GM12878 (cell line): ENCODE measurements around the gene ADAM15.

Experiments used
- ATF2 ChIP-seq: IDR thresholded peaks from 2 replicates; pipeline ENCODE4 v1.6.1; 2012; ENCODE audit warnings: low read length, inconsistent platforms
- ATF3 ChIP-seq: IDR thresholded peaks from 2 replicates; pipeline ENCODE4 v1.6.1; 2011; ENCODE audit warnings: low read depth, mild to moderate bottlenecking, low read length, moderate library complexity, borderline replicate concordance; ENCODE audit errors: extremely low read depth
- BHLHE40 ChIP-seq, 2 experiments: fragments of 450-650 bp in 1 of 2; IDR thresholded peaks; 2 replicates each; pipeline ENCODE4 v1.6.1; 2011 to 2017; ENCODE audit warnings: low read depth in 2 of 2, borderline replicate concordance in 1 of 2, improper control_type of control experiment in 1 of 2, low read length in 1 of 2, mild to moderate bottlenecking in 1 of 2
- CTCF ChIP-seq, 3 experiments: IDR thresholded peaks in 2 of 3; conservative IDR thresholded peaks in 1 of 3; 2 replicates each; pipeline ENCODE4 v1.5.1; 2011; ENCODE audit warnings: low read depth in 3 of 3, low read length in 3 of 3, mild to moderate bottlenecking in 3 of 3, control low read depth in 2 of 3, moderate library complexity in 2 of 3, inconsistent platforms in 1 of 3, mixed read lengths in 1 of 3; ENCODE audit not compliant: control insufficient read depth in 2 of 3, insufficient read depth in 1 of 3; ENCODE audit errors: extremely low read depth in 1 of 3
- EP300 ChIP-seq, 2 experiments: fragments of 150-350 bp in 1 of 2; IDR thresholded peaks; 2 replicates each; pipeline ENCODE4 v1.6.1; 2011 to 2012; ENCODE audit warnings: low read depth in 2 of 2, low read length in 2 of 2, borderline replicate concordance in 1 of 2, improper control_type of control experiment in 1 of 2, inconsistent platforms in 1 of 2; ENCODE audit not compliant: control insufficient read depth in 1 of 2
- GABPA ChIP-seq: IDR thresholded peaks from 2 replicates; pipeline ENCODE4 v1.6.1; 2014; ENCODE audit warnings: antibody characterized with exemption, low read depth, mild to moderate bottlenecking, inconsistent platforms
- NR2C2 ChIP-seq: IDR thresholded peaks from 2 replicates; pipeline ENCODE4 v1.6.1; 2011; ENCODE audit warnings: borderline replicate concordance, low read depth; ENCODE audit not compliant: control insufficient read depth, insufficient read length
- SMAD1 ChIP-seq: fragments of 450-650 bp; IDR thresholded peaks from 2 replicates; pipeline ENCODE4 v1.6.1; 2018; ENCODE audit warnings: mild to moderate bottlenecking, low read depth; ENCODE audit not compliant: partially characterized antibody
- TCF7 ChIP-seq: IDR thresholded peaks from 2 replicates; pipeline ENCODE4 v1.6.1; 2014; ENCODE audit warnings: antibody characterized with exemption, borderline replicate concordance
- YY1 ChIP-seq: IDR thresholded peaks from 2 replicates; pipeline ENCODE4 v1.6.1; 2011; ENCODE audit warnings: low read depth, mild to moderate bottlenecking, low read length

DNA sequence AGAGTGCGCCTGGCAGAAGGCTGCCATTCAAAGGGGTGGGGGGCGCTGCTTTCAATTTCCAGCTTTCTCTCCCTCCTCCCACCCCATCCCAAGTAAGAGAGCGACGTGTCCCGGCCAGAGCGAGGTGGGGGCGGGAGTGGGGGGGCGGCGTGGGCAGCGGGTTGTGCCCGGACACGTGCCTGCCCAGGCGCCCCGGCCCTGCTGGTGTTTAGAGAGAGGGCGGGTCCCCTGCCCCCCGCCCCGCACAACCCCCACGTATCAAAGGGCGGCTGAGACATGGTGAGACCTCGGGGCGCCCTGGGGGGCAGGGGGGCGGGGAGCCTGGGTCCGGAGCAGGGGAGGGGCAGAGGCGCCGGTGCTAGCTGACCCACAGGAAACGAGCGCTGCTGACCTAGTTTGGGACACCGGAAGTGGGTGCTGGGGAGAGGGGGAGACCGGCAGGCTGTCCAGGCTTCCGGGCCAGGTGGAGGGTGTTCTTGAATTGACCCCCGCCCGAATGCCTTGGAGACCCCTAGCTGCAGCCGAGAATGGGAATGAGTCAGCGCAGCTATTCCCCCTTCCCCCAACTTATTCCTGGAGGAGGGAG is 47.3 kb upstream of the ADAM15 start:
- TF ChIP-seq EP300 (IDR thresholded peaks at IDR 0.05; ENCODE audit: borderline replicate concordance in 1 of 2, control insufficient read depth in 1 of 2, low read depth in 2 of 2, low read length in 2 of 2) = no peak
- TF ChIP-seq TCF7 = no peak
- TF ChIP-seq ATF2 = no peak
- no peak for TF ChIP-seq CTCF (IDR thresholded peaks at IDR 0.05 in 2 of 3, conservative IDR thresholded peaks at IDR 0.05 in 1 of 3; ENCODE audit: control insufficient read depth in 2 of 3, extremely low read depth in 1 of 3, insufficient read depth in 1 of 3, low read depth in 3 of 3, low read length in 3 of 3)
- no peak for TF ChIP-seq YY1
- no peak for TF ChIP-seq NR2C2
- no peak for TF ChIP-seq GABPA
- peak; percentile 57 to 86; a peak in 3 of 4 replicates for TF ChIP-seq BHLHE40 (IDR thresholded peaks at IDR 0.05; ENCODE audit: borderline replicate concordance in 1 of 2, low read depth in 2 of 2, low read length in 1 of 2)
- no peak for TF ChIP-seq ATF3
- no peak for TF ChIP-seq SMAD1
